GM10847 (cell line): ENCODE measurements around the gene FAM171A2.

Source experiments
- POLR2A ChIP-seq: IDR thresholded peaks from 2 replicates; pipeline ENCODE4 v1.6.1; 2011; ENCODE audit not compliant: insufficient read length; ENCODE audit errors: extremely low read depth

FAM171A2 gene

GRCh38 chr17:44386182-44386525 is 22.5 kb upstream of the FAM171A2 start:
- no peak for TF ChIP-seq POLR2A

- no peak for TF ChIP-seq POLR2A
Observed at GRCh38 chr17:44385287-44386181, 21.9 kb upstream of the FAM171A2 start.

- no peak for TF ChIP-seq POLR2A
Observed at GRCh38 chr17:44384823-44385286, 21.2 kb upstream of the FAM171A2 start.

GRCh38 chr17:44384281-44384822 is 20.7 kb upstream of the FAM171A2 start:
- TF ChIP-seq POLR2A: no peak

GRCh38 chr17:44383861-44384260 is 20.2 kb upstream of the FAM171A2 start:
- TF ChIP-seq POLR2A: no peak

- TF ChIP-seq POLR2A: no peak
Observed at GRCh38 chr17:44383363-44383762, 19.7 kb upstream of the FAM171A2 start.

- TF ChIP-seq POLR2A: no peak
Observed at GRCh38 chr17:44382917-44383316, 19.3 kb upstream of the FAM171A2 start.

- no peak for TF ChIP-seq POLR2A
Observed at GRCh38 chr17:44381810-44382305, 18.2 kb upstream of the FAM171A2 start.

GRCh38 chr17:44380767-44381166 is 17.1 kb upstream of the FAM171A2 start:
- TF ChIP-seq POLR2A: no peak

GRCh38 chr17:44379887-44380286 is 16.2 kb upstream of the FAM171A2 start:
- TF ChIP-seq POLR2A: no peak

- no peak for TF ChIP-seq POLR2A
Observed at GRCh38 chr17:44378171-44378705, 14.6 kb upstream of the FAM171A2 start.

GRCh38 chr17:44376779-44377178 is 13.1 kb upstream of the FAM171A2 start:
- TF ChIP-seq POLR2A: no peak

GRCh38 chr17:44376124-44376523 is 12.5 kb upstream of the FAM171A2 start:
- no peak for TF ChIP-seq POLR2A

- TF ChIP-seq POLR2A: no peak
Observed at GRCh38 chr17:44375196-44376017, 11.8 kb upstream of the FAM171A2 start.
